Measurements from ENCODE around the gene COX20.
A peak's percentile ranks its signal among the peaks of the same experiment; 100 is the strongest.
"Not testable (repeated sequence)": the region's sequence is repeated elsewhere in the genome, so short reads cannot be mapped to it uniquely, and the experiment has no call there.

Gene COX20

GRCh38 chr1:244820131-244820530 is 15.3 kb upstream of the COX20 start:
- Histone ChIP-seq H3K36me3 (ENCODE audit: control insufficient read depth in 1 of 2, insufficient read depth in 2 of 2, low read length in 2 of 2) (no peaks in the 10 kb centered on the region), H3K27ac (ENCODE audit: low read depth, low read length) (no peak overlapping the region), H3K9ac (ENCODE audit: low read depth in 1 of 2, low read length in 2 of 2) (no peak overlapping the region), H3K27me3 (ENCODE audit: control insufficient read depth in 1 of 2, insufficient read depth in 2 of 2, low read length in 2 of 2) (no peaks in the 10 kb centered on the region), H3K4me1 (ENCODE audit: control insufficient read depth in 1 of 2, insufficient read depth in 2 of 2, low read length in 2 of 2) (no peaks in the 10 kb centered on the region), H3K9me3 (ENCODE audit: control insufficient read depth in 1 of 2, low read length in 2 of 2) (no peaks in the 10 kb centered on the region), H3K4me3 (ENCODE audit: low read depth in 1 of 2, low read length in 2 of 2) (no peak overlapping the region)

- H3K4me3 ChIP-seq (ENCODE audit: low read depth in 1 of 2, low read length in 2 of 2) = no peak overlapping the region
- no peak overlapping the region for H3K27ac ChIP-seq (ENCODE audit: low read depth, low read length)
- H3K4me1 ChIP-seq (ENCODE audit: control insufficient read depth in 1 of 2, insufficient read depth in 2 of 2, low read length in 2 of 2) = no peaks in the 10 kb centered on the region
- no peaks in the 10 kb centered on the region for H3K27me3 ChIP-seq (ENCODE audit: control insufficient read depth in 1 of 2, insufficient read depth in 2 of 2, low read length in 2 of 2)
- no peaks in the 10 kb centered on the region for H3K9me3 ChIP-seq (ENCODE audit: control insufficient read depth in 1 of 2, low read length in 2 of 2)
- H3K9ac ChIP-seq (ENCODE audit: low read depth in 1 of 2, low read length in 2 of 2) = no peak overlapping the region
- H3K36me3 ChIP-seq (ENCODE audit: control insufficient read depth in 1 of 2, insufficient read depth in 2 of 2, low read length in 2 of 2) = no peaks in the 10 kb centered on the region
These were observed 14.3 kb upstream of the COX20 start for GRCh38 chr1:244821134-244821533.

GRCh38 chr1:244822878-244823277 is 12.6 kb upstream of the COX20 start:
- Histone ChIP-seq H3K9me3 (ENCODE audit: control insufficient read depth in 1 of 2, low read length in 2 of 2) (no peaks in the 10 kb centered on the region), H3K27ac (ENCODE audit: low read depth, low read length) (no peak overlapping the region), H3K36me3 (ENCODE audit: control insufficient read depth in 1 of 2, insufficient read depth in 2 of 2, low read length in 2 of 2) (no peaks in the 10 kb centered on the region), H3K4me1 (ENCODE audit: control insufficient read depth in 1 of 2, insufficient read depth in 2 of 2, low read length in 2 of 2) (no peaks in the 10 kb centered on the region), H3K27me3 (ENCODE audit: control insufficient read depth in 1 of 2, insufficient read depth in 2 of 2, low read length in 2 of 2) (no peaks in the 10 kb centered on the region), H3K4me3 (ENCODE audit: low read depth in 1 of 2, low read length in 2 of 2) (no peak overlapping the region), H3K9ac (ENCODE audit: low read depth in 1 of 2, low read length in 2 of 2) (no peak overlapping the region)

- no peaks in the 10 kb centered on the region for H3K36me3 ChIP-seq (ENCODE audit: control insufficient read depth in 1 of 2, insufficient read depth in 2 of 2, low read length in 2 of 2)
These were observed 8.7 kb upstream of the COX20 start for GRCh38 chr1:244826712-244827111.

GRCh38 chr1:244830639-244831038 is 4.8 kb upstream of the COX20 start:
- H3K27me3 ChIP-seq (ENCODE audit: control insufficient read depth in 1 of 2, insufficient read depth in 2 of 2, low read length in 2 of 2) = no peaks in the 10 kb centered on the region
- H3K36me3 ChIP-seq (ENCODE audit: control insufficient read depth in 1 of 2, insufficient read depth in 2 of 2, low read length in 2 of 2) = no peaks in the 10 kb centered on the region
- no peak overlapping the region for H3K4me3 ChIP-seq (ENCODE audit: low read depth in 1 of 2, low read length in 2 of 2)
- H3K9me3 ChIP-seq (ENCODE audit: control insufficient read depth in 1 of 2, low read length in 2 of 2) = no peaks in the 10 kb centered on the region
- no peak overlapping the region for H3K27ac ChIP-seq (ENCODE audit: low read depth, low read length)
- no peaks in the 10 kb centered on the region for H3K4me1 ChIP-seq (ENCODE audit: control insufficient read depth in 1 of 2, insufficient read depth in 2 of 2, low read length in 2 of 2)
- H3K9ac ChIP-seq (ENCODE audit: low read depth in 1 of 2, low read length in 2 of 2) = no peak overlapping the region

More at GRCh38 chr1:244826712-244827111, 8.7 kb upstream of the COX20 start:
- Histone ChIP-seq H3K9ac (ENCODE audit: low read depth in 1 of 2, low read length in 2 of 2) (no peak overlapping the region), H3K4me1 (ENCODE audit: control insufficient read depth in 1 of 2, insufficient read depth in 2 of 2, low read length in 2 of 2) (no peaks in the 10 kb centered on the region), H3K27me3 (ENCODE audit: control insufficient read depth in 1 of 2, insufficient read depth in 2 of 2, low read length in 2 of 2) (no peaks in the 10 kb centered on the region), H3K9me3 (ENCODE audit: control insufficient read depth in 1 of 2, low read length in 2 of 2) (no peaks in the 10 kb centered on the region), H3K4me3 (ENCODE audit: low read depth in 1 of 2, low read length in 2 of 2) (no peak overlapping the region), H3K27ac (ENCODE audit: low read depth, low read length) (no peak overlapping the region)

GRCh38 chr1:244833260-244833659 is 2.2 kb upstream of the COX20 start:
- peak overlapping the region; percentile 100 for H3K27ac ChIP-seq (ENCODE audit: low read depth, low read length)
- peak overlapping the region; percentile 84 to 90 for H3K4me3 ChIP-seq (ENCODE audit: low read depth in 1 of 2, low read length in 2 of 2)
- peak overlapping the region in 1 of 2 donors; percentile 96 for H3K9ac ChIP-seq (ENCODE audit: low read depth in 1 of 2, low read length in 2 of 2)
- H3K36me3 ChIP-seq (ENCODE audit: control insufficient read depth in 1 of 2, insufficient read depth in 2 of 2, low read length in 2 of 2); H3K27me3 ChIP-seq (ENCODE audit: control insufficient read depth in 1 of 2, insufficient read depth in 2 of 2, low read length in 2 of 2); H3K9me3 ChIP-seq (ENCODE audit: control insufficient read depth in 1 of 2, low read length in 2 of 2): not testable (repeated sequence)
- peaks cover 11 to 18% of the 10 kb centered on the region in 2 donors for H3K4me1 ChIP-seq (ENCODE audit: control insufficient read depth in 1 of 2, insufficient read depth in 2 of 2, low read length in 2 of 2)

GRCh38 chr1:244833734-244834542 is 1.5 kb upstream of the COX20 start:
- Histone ChIP-seq H3K36me3 (ENCODE audit: control insufficient read depth in 1 of 2, insufficient read depth in 2 of 2, low read length in 2 of 2) (peaks cover 0 to 3% of the 10 kb centered on the region in 2 donors), H3K4me1 (ENCODE audit: control insufficient read depth in 1 of 2, insufficient read depth in 2 of 2, low read length in 2 of 2) (peaks cover 11 to 18% of the 10 kb centered on the region in 2 donors), H3K9ac (ENCODE audit: low read depth in 1 of 2, low read length in 2 of 2) (peak overlapping the region; percentile 96 to 97), H3K4me3 (ENCODE audit: low read depth in 1 of 2, low read length in 2 of 2) (peak overlapping the region; percentile 84 to 90), H3K27me3 (ENCODE audit: control insufficient read depth in 1 of 2, insufficient read depth in 2 of 2, low read length in 2 of 2) (no peaks in the 10 kb centered on the region), H3K9me3 (ENCODE audit: control insufficient read depth in 1 of 2, low read length in 2 of 2) (no peaks in the 10 kb centered on the region), H3K27ac (ENCODE audit: low read depth, low read length) (peak overlapping the region; percentile 100)

- Histone ChIP-seq H3K27ac (ENCODE audit: low read depth, low read length) (peak overlapping the region; percentile 100), H3K9me3 (ENCODE audit: control insufficient read depth in 1 of 2, low read length in 2 of 2) (no peaks in the 10 kb centered on the region), H3K4me1 (ENCODE audit: control insufficient read depth in 1 of 2, insufficient read depth in 2 of 2, low read length in 2 of 2) (peaks cover 11 to 23% of the 10 kb centered on the region in 2 donors), H3K36me3 (ENCODE audit: control insufficient read depth in 1 of 2, insufficient read depth in 2 of 2, low read length in 2 of 2) (peaks cover 2 to 3% of the 10 kb centered on the region in 2 donors), H3K4me3 (ENCODE audit: low read depth in 1 of 2, low read length in 2 of 2) (peak overlapping the region; percentile 84 to 90), H3K27me3 (ENCODE audit: control insufficient read depth in 1 of 2, insufficient read depth in 2 of 2, low read length in 2 of 2) (no peaks in the 10 kb centered on the region), H3K9ac (ENCODE audit: low read depth in 1 of 2, low read length in 2 of 2) (peak overlapping the region; percentile 96 to 97)
These were observed 749 bp upstream of the COX20 start for GRCh38 chr1:244834543-244835275.

- no peaks in the 10 kb centered on the region for H3K9me3 ChIP-seq (ENCODE audit: control insufficient read depth in 1 of 2, low read length in 2 of 2)
- H3K4me1 ChIP-seq (ENCODE audit: control insufficient read depth in 1 of 2, insufficient read depth in 2 of 2, low read length in 2 of 2) = peaks cover 11 to 34% of the 10 kb centered on the region in 2 donors
- no peaks in the 10 kb centered on the region for H3K27me3 ChIP-seq (ENCODE audit: control insufficient read depth in 1 of 2, insufficient read depth in 2 of 2, low read length in 2 of 2)
- peak overlapping the region; percentile 84 to 90 for H3K4me3 ChIP-seq (ENCODE audit: low read depth in 1 of 2, low read length in 2 of 2)
- peak overlapping the region; percentile 100 for H3K27ac ChIP-seq (ENCODE audit: low read depth, low read length)
- peaks cover 4 to 9% of the 10 kb centered on the region in 2 donors for H3K36me3 ChIP-seq (ENCODE audit: control insufficient read depth in 1 of 2, insufficient read depth in 2 of 2, low read length in 2 of 2)
- peak overlapping the region; percentile 93 to 96 for H3K9ac ChIP-seq (ENCODE audit: low read depth in 1 of 2, low read length in 2 of 2)
These were observed 670 bp downstream of the COX20 start for GRCh38 chr1:244836135-244836521.

- Histone ChIP-seq H3K4me1 (ENCODE audit: control insufficient read depth in 1 of 2, insufficient read depth in 2 of 2, low read length in 2 of 2) (peaks cover 11 to 37% of the 10 kb centered on the region in 2 donors), H3K27ac (ENCODE audit: low read depth, low read length) (no peak overlapping the region)
These were observed 1.1 kb downstream of the COX20 start for GRCh38 chr1:244836584-244836983.

More at GRCh38 chr1:244836584-244836983, 1.1 kb downstream of the COX20 start:
- peaks cover 4 to 14% of the 10 kb centered on the region in 2 donors for H3K36me3 ChIP-seq (ENCODE audit: control insufficient read depth in 1 of 2, insufficient read depth in 2 of 2, low read length in 2 of 2)
- peak overlapping the region; percentile 84 to 90 for H3K4me3 ChIP-seq (ENCODE audit: low read depth in 1 of 2, low read length in 2 of 2)
- H3K9ac ChIP-seq (ENCODE audit: low read depth in 1 of 2, low read length in 2 of 2) = peak overlapping the region; percentile 93 to 96
- H3K27me3 ChIP-seq (ENCODE audit: control insufficient read depth in 1 of 2, insufficient read depth in 2 of 2, low read length in 2 of 2) = no peaks in the 10 kb centered on the region
- no peaks in the 10 kb centered on the region for H3K9me3 ChIP-seq (ENCODE audit: control insufficient read depth in 1 of 2, low read length in 2 of 2)

All from duodenal mucosa (tissue), 2 donors.